A673 (cell line): Measurements from ENCODE around the gene MAPK8. TPM values are rescaled to one million over a fixed set of nuclear protein-coding genes. Genes with fewer than 3 reads are reported as not detected.

Experiments
- BruUV-seq: library from RNA; stranded (reverse); fragments of 400-500 nt; replicated peaks from 2 replicates; lab custom pipeline; 2021; lab: Mats Ljungman, UMichigan
- CTCF ChIA-PET: fragments of 300-600 bp; sonication (Branson Sonifier 250); formaldehyde crosslinking; loops from one replicate; lab custom pipeline; 2022; ENCODE audit warnings: antibody characterized with exemption; lab: Charles Lee
- POLR2A ChIA-PET: fragments of 300-600 bp; sonication (Branson Sonifier 250); formaldehyde crosslinking; loops from one replicate; lab custom pipeline; 2022; ENCODE audit warnings: antibody characterized with exemption; ENCODE audit not compliant: low non-redundant PET; lab: Charles Lee
- DNase-seq: peaks from one replicate; pipeline ENCODE4 v3.0.0-alpha.2; 2015; ENCODE audit warnings: low spot score
- H3K27ac ChIP-seq: fragments of 200-600 bp; sonication (generic); 2 replicates; pipeline ENCODE4 v1.5.1; 2016; ENCODE audit warnings: mixed run types, low read depth, mild to moderate bottlenecking, mixed read lengths, antibody characterized with exemption, low read length; ENCODE audit not compliant: poor library complexity, severe bottlenecking
- H3K27me3 ChIP-seq: fragments of 200-600 bp; sonication (generic); replicated peaks from 2 replicates; pipeline ENCODE4 v1.6.1; 2017; ENCODE audit warnings: mixed run types, low read depth, mild to moderate bottlenecking, mixed read lengths, antibody characterized with exemption, low read length; ENCODE audit not compliant: insufficient read depth, poor library complexity
- H3K36me3 ChIP-seq: fragments of 200-600 bp; sonication (generic); 2 replicates; pipeline ENCODE4 v1.6.1; 2016; ENCODE audit warnings: mixed run types, mild to moderate bottlenecking, mixed read lengths, antibody characterized with exemption, low read length; ENCODE audit not compliant: insufficient read depth, poor library complexity, severe bottlenecking
- H3K4me1 ChIP-seq: fragments of 200-600 bp; sonication (generic); 2 replicates; pipeline ENCODE4 v1.6.1; 2017; ENCODE audit warnings: mixed run types, mild to moderate bottlenecking, mixed read lengths, antibody characterized with exemption, low read length; ENCODE audit not compliant: insufficient read depth, poor library complexity, severe bottlenecking
- H3K4me3 ChIP-seq: fragments of 200-600 bp; sonication (generic); 2 replicates; pipeline ENCODE4 v1.5.1; 2016; ENCODE audit warnings: low read depth, mixed run types, mild to moderate bottlenecking, mixed read lengths, low read length; ENCODE audit not compliant: poor library complexity, severe bottlenecking
- H3K9me3 ChIP-seq: fragments of 200-600 bp; sonication (generic); 2 replicates; pipeline ENCODE4 v1.6.1; 2016; ENCODE audit warnings: mixed run types, low read depth, mild to moderate bottlenecking, mixed read lengths, antibody characterized with exemption, low read length; ENCODE audit not compliant: poor library complexity, severe bottlenecking
- EZH2 ChIP-seq: fragments of 200-600 bp; sonication (generic); IDR thresholded peaks from 2 replicates; pipeline ENCODE4 v1.6.1; 2017; ENCODE audit warnings: borderline replicate concordance, low read depth, mild to moderate bottlenecking, mixed read lengths, antibody characterized with exemption, low read length; ENCODE audit not compliant: poor library complexity, severe bottlenecking
- intact Hi-C: fragments of 100-400 bp; cut with micrococcal nuclease; formaldehyde crosslinking; loops from one replicate; pipeline ENCODE4 v1.10.0; 2022; ENCODE audit not compliant: unreplicated experiment
- total RNA-seq: library from RNA; stranded (reverse); gene quantifications from 2 replicates; pipeline ENCODE4 v1.2.3, GENCODE V29; 2021
- TF ChIP-seq, protein P1 (sequence below): fragments of 300-800, 200-600 bp; sonication (generic); conservative IDR thresholded peaks from 2 replicates; pipeline ENCODE4 v1.5.1; 2017; ENCODE audit warnings: low read depth, mild to moderate bottlenecking, antibody characterized with exemption, low read length, moderate library complexity, mixed read lengths

Gene MAPK8
- total RNA-seq, 1 experiment from 2014 or later: 52.0 TPM

DNA sequence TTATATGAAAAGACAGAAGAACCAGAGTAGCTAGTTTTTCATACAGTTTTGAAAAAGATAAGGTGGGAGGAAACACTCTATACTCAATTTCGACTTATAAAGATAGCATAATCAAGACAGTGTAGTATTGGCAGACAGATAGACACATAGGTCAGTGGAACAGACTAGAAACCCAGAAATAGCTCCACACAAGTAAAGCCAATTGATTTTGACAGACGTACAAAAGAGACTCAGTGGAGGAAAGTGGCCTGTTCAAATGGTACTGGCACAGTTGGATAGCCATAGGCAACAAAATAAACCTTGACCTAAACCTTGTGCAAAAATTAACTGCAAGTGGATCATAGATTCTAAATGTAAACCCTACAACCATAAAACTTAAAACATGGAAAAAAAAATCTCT lies 46.8 kb downstream of the MAPK8 start:
- TF ChIP-seq, protein P1, sequence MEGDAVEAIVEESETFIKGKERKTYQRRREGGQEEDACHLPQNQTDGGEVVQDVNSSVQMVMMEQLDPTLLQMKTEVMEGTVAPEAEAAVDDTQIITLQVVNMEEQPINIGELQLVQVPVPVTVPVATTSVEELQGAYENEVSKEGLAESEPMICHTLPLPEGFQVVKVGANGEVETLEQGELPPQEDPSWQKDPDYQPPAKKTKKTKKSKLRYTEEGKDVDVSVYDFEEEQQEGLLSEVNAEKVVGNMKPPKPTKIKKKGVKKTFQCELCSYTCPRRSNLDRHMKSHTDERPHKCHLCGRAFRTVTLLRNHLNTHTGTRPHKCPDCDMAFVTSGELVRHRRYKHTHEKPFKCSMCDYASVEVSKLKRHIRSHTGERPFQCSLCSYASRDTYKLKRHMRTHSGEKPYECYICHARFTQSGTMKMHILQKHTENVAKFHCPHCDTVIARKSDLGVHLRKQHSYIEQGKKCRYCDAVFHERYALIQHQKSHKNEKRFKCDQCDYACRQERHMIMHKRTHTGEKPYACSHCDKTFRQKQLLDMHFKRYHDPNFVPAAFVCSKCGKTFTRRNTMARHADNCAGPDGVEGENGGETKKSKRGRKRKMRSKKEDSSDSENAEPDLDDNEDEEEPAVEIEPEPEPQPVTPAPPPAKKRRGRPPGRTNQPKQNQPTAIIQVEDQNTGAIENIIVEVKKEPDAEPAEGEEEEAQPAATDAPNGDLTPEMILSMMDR: no peak

DNA sequence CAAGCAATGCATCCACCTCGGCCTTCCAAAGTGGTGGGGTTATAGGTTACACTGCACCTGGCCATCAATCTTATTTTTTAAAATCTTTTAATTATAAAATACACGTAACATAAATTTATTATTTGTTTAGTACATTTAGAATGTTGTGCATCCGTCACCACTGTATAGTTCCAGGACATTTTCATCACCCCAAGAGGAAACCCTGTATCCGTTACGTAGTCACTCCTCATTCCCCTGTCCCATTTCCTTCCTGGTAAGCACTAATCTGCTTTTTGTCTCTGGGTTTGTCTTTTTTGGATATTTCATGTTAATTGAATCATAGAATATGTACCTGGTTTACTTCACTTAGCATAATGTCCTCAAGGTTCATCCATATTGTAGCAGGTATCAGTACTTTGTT lies 51.2 kb downstream of the MAPK8 start:
- TF ChIP-seq, protein P1: no peak
- TF ChIP-seq EZH2: no peak
- CTCF ChIA-PET: no interaction called here
- POLR2A ChIA-PET: no interaction called here
- Histone ChIP-seq H3K4me3 (no peak overlapping the region), H3K27ac (no peak overlapping the region), H3K27me3 (no peaks in the 10 kb centered on the region), H3K36me3 (no peaks in the 10 kb centered on the region), H3K9me3 (no peaks in the 10 kb centered on the region), H3K4me1 (no peaks in the 10 kb centered on the region)
- DNase-seq: no peak
- no TSS peak for BruUV-seq
- intact Hi-C loops: no loop called here

More for the DNA sequence above, 46.8 kb downstream of the MAPK8 start:
- no peaks in the 10 kb centered on the region for H3K9me3 ChIP-seq
- H3K4me3 ChIP-seq: no peak overlapping the region
- BruUV-seq: no TSS peak
- no peak overlapping the region for H3K27ac ChIP-seq
- DNase-seq: no peak
- no peaks in the 10 kb centered on the region for H3K36me3 ChIP-seq
- POLR2A ChIA-PET: no interaction called here
- intact Hi-C loops: no loop called here
- CTCF ChIA-PET: no interaction called here
- no peaks in the 10 kb centered on the region for H3K27me3 ChIP-seq
- no peaks in the 10 kb centered on the region for H3K4me1 ChIP-seq

DNA sequence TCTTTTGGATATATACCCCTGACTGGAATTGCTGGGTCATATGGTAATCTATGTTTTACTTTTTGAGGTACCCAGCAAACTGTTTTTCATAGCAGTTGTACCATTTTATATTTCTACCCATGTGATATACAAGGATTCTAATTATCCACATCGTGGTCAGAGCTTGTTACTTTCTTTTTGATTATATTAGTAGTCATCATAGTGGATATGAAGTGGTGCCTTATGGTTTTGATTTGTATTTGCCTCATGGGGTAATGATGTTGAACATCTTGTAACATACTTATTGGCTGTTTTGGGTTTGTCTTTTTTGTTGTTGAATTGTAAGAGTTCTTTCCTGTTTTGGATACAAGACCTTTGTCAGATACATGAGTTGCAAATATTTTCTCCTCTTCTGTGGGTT lies 51.7 kb downstream of the MAPK8 start:
- Histone ChIP-seq H3K27me3 (no peaks in the 10 kb centered on the region), H3K27ac (no peak overlapping the region), H3K36me3 (no peaks in the 10 kb centered on the region), H3K4me3 (no peak overlapping the region), H3K9me3 (no peaks in the 10 kb centered on the region), H3K4me1 (no peaks in the 10 kb centered on the region)
- TF ChIP-seq EZH2: no peak
- TF ChIP-seq, protein P1: no peak
- DNase-seq: no peak
- intact Hi-C loops: no loop called here
- POLR2A ChIA-PET: no interaction called here
- BruUV-seq: no TSS peak
- CTCF ChIA-PET: no interaction called here
